NCI-H2227 (cell line): ENCODE measurements around the gene DHRSX.
"Not testable (repeated sequence)": the region's sequence is repeated elsewhere in the genome, so short reads cannot be mapped to it uniquely, and the experiment has no call there.

Experiments
- DNase-seq: peaks from one replicate; lab custom pipeline; 2025; ENCODE audit not compliant: unreplicated experiment; lab: John Stamatoyannopoulos, UW

DHRSX gene

GRCh38 chrX:2478546-2479419 is 22.0 kb downstream of the DHRSX start:
- DNase-seq = no peak

- DNase-seq = not testable (repeated sequence)
Measured at GRCh38 chrX:2477313-2477712, 23.5 kb downstream of the DHRSX start.

GRCh38 chrX:2474963-2475726 is 25.6 kb downstream of the DHRSX start:
- no peak for DNase-seq

GRCh38 chrX:2474280-2474962 is 26.4 kb downstream of the DHRSX start:
- DNase-seq = no peak

DNA sequence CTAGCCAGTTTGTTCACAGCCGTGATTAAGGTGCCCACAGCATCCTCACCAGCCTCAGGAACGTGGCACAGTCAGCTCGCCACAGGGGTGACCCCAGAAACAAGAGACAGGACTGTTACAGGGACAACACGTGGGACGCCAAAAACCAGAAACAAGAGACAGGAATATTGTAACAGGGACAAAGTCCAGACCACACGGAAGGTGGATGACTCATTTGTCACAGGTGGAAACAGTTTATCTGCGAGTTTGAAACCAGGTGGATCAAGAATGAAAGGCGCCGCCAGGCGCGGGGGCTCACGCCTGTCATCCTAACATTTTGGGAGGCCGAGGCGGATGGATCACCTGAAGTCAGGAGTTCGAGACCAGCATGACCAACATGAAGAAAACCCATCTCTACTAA is 27.7 kb downstream of the DHRSX start:
- not testable (repeated sequence) for DNase-seq

DNA sequence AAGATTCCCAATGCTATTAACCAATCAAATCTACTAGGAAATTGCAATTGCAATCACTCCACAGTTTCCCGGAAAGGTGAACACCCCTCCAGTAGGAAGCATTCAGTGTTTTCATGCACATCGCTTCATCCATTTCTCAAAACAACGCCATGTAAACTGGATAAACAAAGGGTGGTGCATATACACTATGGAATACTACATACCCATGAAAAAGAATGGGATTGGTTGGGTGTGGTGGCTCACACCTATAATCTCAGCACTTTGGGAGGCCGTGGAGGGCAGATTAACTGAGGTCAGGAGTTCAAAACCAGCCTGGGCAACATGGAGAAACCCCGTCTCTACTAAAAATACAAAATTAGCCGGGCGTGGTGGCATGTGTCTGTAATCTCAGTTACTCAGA is 29.1 kb downstream of the DHRSX start:
- DNase-seq = no peak

DNA sequence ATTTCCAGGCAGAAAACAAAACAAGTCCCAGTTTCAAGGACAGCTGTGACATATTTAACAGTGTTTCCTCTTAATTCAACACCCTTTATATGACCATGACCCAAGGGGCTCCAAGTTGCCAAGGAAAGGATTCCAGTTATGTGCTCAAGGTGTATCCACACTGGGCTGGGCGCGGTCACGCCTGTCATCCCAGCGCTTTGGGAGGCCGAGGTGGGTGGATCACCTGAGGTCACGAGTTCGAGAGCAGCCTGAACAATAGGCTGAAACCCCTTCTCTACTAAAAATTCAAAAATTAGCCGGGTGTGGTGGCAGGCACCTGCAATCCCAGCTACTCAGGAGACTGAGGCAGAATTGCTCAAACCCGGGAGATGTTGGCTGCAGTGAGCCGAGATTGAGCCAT is 29.6 kb downstream of the DHRSX start:
- not testable (repeated sequence) for DNase-seq

GRCh38 chrX:2469852-2470251 is 30.9 kb downstream of the DHRSX start:
- DNase-seq = not testable (repeated sequence)

- no peak for DNase-seq
Measured at GRCh38 chrX:2469196-2469685, 31.5 kb downstream of the DHRSX start.

DNA sequence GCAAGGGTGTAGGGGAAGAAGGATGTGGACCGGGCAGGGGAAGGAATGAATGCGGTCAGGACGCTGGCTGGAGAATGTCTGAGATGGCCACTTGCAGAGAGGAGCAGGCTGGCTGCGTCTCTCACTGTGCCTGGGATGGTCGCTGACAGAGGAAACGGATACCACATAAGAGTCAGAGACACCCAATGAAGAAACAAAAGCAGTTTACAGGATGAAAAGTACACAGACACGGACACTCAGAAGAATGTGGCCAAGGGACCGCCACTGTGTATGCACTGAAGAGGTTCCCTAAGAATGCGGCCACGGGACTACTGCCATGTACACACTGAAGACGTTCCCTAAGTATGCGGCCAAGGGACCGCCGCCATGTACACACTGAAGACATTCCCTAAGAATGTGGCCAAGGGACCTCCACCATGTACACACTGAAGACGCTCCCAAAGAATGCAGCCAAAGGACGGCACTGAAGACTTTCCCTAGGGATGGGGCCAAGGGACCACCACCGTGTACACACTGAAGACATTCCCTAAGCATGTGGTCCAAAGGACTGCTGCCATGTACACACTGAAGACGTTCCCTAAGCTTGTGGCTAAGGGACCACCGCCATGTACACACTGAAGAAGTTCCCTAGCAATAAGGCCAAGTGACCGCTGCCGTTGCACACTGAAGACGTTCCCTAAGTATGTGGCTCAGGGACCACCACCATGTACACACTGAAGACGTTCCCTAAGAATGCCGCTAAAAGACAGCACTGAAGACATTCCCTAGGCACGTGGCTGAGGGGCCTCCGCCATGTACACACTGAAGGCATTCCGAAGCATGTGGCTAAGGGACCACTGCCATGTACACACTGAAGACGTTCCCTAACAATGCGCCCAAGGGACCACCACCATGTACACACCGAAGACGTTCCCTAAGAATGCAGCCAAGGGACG is 32.2 kb downstream of the DHRSX start:
- DNase-seq = no peak

GRCh38 chrX:2466876-2467656 is 33.7 kb downstream of the DHRSX start:
- DNase-seq = no peak

GRCh38 chrX:2464677-2465166 is 36.1 kb downstream of the DHRSX start:
- DNase-seq = no peak

DNA sequence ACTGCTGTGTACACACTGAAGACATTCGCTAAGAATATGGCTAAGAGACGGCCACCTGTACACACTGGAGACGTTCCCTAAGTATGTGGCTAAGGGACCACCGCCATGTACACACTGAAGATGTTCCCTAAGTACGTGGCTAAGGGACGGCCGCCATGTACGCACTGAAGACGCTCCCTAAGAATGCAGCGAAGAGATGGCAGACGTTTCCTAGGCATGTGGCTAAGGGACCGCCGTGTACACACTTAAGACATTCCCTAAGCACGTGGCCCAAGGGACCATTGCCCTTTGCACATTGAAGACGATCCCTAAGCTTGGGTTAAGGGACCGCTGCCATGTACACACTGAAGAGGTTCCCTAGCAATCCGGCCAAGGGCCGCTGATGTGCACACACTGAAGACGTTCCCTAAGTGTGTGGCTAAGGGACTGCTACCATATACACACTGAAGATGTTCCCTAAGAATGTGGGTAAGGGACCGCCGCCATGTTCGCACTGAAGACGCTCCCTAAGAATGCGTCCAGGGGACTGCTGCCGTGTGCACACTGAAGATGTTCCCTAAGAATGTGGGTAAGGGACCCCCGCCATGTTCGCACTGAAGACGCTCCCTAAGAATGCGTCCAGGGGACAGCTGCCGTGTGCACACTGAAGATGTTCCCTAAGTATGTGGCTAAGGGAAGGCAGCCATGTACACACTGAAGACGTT is 36.7 kb downstream of the DHRSX start:
- DNase-seq = no peak

- not testable (repeated sequence) for DNase-seq
Measured at GRCh38 chrX:2463481-2463880, 37.3 kb downstream of the DHRSX start.

DNA sequence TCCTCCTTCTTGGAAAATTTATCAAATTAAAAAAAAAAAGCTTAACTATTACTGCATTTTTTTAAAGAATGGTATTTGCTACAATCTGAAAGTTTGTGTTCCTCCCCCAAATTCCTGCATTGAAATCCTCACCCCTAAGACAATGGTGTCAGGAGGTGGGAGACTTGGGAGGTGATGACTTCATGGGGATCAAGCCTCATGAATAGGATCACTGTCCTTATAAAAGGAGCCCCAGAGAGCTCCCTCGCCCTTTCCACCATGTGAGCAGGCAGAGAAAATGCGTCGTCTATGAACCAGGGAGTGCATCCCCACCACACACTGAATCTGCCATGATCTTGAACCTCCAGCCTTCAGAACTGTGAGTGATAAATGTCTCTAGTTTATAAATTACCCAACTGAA is 38.0 kb downstream of the DHRSX start:
- DNase-seq = no peak

DNA sequence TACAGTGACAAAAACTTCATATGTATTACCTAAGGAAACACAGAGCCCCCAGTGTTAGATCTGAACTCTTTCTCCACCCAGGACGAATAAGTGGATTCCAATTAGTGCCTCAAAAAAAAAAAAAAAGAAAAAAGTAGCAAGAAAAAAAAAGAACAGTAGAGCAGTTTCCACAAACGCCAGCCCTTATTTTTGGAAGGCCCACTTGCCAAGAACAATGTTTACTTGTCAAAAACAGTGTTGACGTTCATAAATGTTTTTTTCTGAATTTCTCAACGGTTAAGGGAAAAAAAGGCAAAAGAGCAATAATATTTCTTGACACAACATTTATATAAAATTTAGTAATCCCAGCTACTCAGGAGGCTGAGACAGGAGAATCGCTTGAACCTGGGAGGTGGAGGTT is 38.7 kb downstream of the DHRSX start:
- DNase-seq = no peak

DNA sequence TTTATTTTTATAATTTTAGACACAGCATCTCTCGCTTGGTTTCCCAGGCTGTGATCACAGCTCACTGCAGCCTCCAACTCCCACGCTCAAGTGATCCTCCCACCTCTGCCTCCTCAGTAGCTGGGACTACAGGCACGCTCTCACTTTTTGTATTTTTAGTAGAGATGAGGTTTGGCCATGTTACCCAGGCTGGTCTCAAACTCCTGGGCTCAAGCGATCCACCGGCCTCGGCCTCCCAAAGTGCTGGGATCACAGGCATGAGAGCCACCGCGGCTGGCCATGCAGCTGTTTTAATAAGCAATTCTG is 39.1 kb downstream of the DHRSX start:
- DNase-seq = no peak

GRCh38 chrX:2460821-2461710 is 39.7 kb downstream of the DHRSX start:
- not testable (repeated sequence) for DNase-seq
